NCI-H2227 treated with DMSO at 0.1 percent for 48 hours (cell line): Measurements from ENCODE around the gene USP25.

ENCODE experiments used
- DNase-seq: peaks from one replicate; lab custom pipeline; 2025; lab: John Stamatoyannopoulos, UW

The USP25 gene

DNA sequence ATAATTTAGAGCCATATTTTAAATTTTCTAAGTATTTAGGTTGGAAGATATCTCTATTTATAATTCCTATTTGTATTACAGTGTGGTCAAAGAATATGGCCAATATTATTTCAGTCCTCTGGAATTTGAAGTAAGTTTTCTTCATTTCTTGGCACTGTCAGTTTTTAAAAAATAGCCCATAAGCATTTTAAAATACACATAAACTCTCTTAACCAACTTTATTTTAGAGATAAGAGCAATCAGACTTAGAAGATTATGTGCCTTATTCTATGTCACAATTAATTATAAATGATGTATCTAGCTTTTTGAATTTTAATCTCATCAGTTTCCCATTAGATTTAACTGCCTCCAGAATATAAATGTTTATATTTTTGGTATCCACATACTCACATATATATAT lies 130.8 kb downstream of the USP25 start:
- no peak for DNase-seq

DNA sequence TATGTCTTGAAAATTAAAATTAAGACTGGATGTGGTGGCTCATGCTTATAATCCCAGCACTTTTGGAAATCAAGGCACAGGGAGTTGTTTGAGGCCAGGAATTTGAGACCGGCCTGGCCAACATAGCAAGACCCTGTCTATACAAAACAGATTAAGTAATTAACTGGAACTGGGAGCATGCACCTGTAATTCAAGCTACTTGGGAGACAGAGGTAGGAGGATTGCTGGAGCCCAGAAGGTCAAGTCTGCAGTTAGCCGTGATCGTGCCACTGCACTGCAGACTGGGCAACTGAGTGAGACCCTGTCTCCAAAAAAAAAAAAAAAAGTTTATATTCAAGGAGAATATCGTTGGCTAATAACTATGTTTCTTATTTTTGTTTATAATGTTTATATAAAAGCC lies 139.2 kb downstream of the USP25 start:
- DNase-seq, result no peak

- no peak for DNase-seq
These were observed 141.0 kb downstream of the USP25 start for GRCh38 chr21:15870819-15871218.

GRCh38 chr21:15872236-15872635 lies 142.5 kb downstream of the USP25 start:
- DNase-seq, result no peak

GRCh38 chr21:15874615-15875014 lies 144.8 kb downstream of the USP25 start:
- DNase-seq, result no peak

DNA sequence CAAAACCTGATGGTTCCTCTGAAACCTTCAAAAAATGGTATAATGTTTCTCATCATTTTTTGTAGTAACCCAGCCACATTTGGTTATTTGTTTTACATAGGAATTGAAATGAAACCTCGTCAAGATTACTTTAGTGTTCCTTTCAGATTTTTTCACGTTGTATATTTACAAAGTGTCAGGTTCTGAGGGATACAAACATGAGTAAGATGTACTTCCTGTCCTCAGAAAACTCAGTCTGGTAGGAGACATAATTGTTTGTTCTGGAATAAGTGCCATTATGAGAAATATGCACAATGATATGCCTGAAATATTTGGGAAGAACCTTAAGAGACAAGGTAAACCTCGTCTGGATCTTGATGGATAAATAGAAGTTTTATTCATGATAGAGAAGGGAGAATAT lies 145.5 kb downstream of the USP25 start:
- DNase-seq, result no peak

GRCh38 chr21:15893902-15894301 lies 164.1 kb downstream of the USP25 start:
- DNase-seq, result no peak

DNA sequence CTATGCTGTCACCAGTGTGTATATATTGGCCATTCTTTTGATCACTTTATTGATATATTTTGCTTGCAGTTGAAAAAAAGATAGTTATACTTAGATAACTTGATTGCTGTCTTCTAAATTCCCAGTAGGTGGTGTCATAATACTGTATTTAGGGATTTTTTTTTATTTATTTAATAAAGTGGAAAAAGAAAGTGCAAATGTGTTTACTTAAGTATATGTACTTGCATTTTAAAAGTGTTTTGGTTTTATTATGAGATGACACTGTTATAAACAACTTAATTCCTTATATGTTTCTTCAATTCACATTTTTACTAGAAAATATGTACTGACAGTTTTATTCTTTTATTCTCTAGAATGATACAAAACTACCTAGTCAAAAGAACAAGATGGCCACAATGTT lies 164.8 kb downstream of the USP25 start:
- DNase-seq, result no peak

DNA sequence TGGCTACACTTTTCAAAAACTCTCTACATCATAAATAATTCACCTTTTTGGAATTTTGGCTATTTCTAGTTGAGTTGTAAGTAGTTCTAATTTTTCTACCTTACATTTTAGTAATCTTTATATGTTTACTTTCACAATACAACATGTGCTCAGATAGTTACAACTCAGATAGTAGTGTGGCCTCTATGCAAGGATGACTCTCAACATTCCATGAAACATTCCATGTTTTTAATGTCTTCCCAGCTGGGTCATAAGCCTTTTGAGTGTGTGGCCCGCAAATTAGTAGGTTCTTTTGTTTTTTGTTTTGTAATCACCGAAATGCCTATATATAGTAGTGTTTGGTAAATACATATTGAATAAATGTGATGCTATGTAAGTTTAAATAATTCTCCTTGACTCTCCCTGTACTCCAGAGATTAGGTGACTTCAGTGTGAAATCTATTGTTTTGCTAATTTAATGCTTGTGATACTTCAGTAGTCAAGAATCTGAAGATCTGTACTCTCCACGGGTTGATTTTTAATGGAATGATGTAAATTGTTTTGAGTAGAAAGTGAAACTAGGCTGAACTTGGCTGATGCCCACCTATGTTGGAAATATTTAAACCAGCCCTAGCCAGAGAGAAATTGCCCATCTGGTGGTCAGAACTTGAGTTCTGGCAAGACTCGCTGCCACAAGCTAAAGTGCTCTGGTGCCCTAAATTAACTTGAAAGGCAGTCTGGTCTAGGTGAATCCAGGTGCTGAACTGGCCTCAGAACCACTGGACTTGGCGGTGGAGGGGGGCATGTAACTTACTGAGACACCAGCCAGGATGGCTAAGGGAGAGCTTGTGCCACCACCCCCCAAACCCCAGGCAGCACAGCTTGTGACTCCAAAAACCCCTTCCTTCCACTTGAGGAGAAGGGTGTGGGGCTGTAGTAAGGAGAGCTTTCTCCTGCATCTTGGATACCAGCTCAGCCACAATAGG lies 165.6 kb downstream of the USP25 start:
- no peak for DNase-seq

- DNase-seq, result no peak
These were observed 166.7 kb downstream of the USP25 start for GRCh38 chr21:15896501-15896900.

DNA sequence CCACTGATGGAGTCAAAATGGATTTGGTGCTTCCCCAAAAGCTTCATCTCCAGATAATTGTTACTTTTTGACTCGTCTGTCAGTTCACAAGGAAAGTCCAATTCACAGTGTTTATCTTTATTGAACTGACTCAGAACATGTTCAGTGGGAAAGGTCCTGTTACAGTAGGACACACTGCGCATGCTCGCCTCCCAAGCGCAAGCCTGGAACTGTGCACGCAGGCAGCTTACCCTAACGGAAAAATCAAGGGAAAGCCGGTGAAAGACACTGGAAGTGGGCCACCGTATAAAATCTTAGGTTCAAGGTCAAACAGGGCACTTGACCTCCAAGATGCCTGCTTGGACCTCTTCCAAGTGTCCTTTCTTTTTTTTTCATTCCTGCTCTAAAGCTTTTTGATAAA lies 174.6 kb downstream of the USP25 start:
- DNase-seq, result peak; percentile 31

GRCh38 chr21:15908187-15908586 lies 178.4 kb downstream of the USP25 start:
- DNase-seq, result no peak

GRCh38 chr21:15928196-15928595 lies 198.4 kb downstream of the USP25 start:
- no peak for DNase-seq

DNA sequence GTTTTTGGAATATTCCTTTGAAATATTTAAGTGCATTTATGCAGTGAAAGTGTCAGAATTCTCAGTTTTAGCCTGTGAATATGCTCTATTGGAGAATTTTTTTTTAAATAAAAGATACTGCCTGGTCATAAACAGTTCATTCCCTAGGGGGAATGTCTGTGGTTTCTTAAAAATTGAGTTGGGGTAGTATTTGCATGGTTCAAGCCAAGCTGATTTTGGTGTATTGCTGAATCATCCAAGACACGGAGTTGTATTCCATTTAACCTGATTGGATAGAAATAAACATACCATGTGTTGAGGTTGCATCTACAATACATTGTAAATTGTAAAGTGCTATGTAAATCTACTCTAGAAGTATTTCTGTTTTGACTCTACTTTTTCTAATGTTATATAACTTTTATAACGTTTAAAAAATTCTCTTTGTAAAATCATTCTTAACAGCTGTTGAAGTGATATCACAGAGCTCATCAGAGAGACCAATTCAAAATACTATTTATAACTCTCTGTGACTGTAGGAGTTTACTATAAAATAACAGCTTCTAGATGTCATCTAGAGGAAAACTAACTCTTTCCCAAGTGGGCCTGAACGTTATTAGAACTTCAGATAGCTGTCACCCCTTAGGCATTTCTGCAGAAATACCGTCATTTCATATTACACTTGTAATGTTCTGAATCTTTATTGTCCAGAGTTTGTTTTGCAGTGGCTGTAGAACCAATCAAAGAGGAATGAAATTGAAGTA lies 199.1 kb downstream of the USP25 start:
- no peak for DNase-seq

DNA sequence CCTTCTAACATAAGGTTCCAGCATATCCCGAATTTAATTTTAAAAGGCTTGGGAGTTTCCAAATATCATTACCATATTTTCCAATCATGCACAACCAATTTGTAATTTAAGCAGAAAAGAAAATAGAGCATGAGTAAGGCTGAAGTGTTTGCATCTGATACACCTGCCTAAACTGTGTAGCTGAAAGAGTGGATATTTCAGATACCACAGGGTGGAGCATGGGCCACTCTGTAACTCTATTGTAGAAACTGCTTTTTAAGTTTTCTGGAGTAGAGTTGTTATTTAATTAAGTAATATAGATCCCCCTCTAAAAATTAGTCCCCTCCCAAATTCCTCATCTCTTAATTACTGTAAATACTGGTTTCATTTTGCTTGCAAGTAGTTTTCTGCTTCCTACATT lies 199.8 kb downstream of the USP25 start:
- DNase-seq, result no peak
